ENCODE data around the gene IGF2BP1. TPM values are rescaled to one million over a fixed set of nuclear protein-coding genes. Genes with fewer than 3 reads are reported as not detected.
A peak's percentile ranks its signal among the peaks of the same experiment; 100 is the strongest.

The IGF2BP1 gene
- total and polyA plus RNA-seq, 12 donors: under 0.01 to 15.5 (median 0.18) TPM; not detected in 4

- H3K9me3 ChIP-seq (replicated peaks in 1 of 3): no peaks in the 10 kb centered on the region
- no peak overlapping the region for H3K4me3 ChIP-seq
- peaks cover 16% of the 10 kb centered on the region for H3K27me3 ChIP-seq
- no peaks in the 10 kb centered on the region for H3K4me1 ChIP-seq (replicated peaks in 1 of 2)
- no peak for TF ChIP-seq POLR2A (IDR thresholded peaks at IDR 0.05)
- TF ChIP-seq CTCF (IDR thresholded peaks at IDR 0.05): no peak
- DNase-seq: no peak
- 84 to 89% (median 88%) methylated on average over 12 of the region's 12 CpGs for WGBS, 4 donors
- H3K36me3 ChIP-seq (replicated peaks in 1 of 2): no peaks in the 10 kb centered on the region
- intact Hi-C loops (cut with DNase I): no loop called here
- H3K27ac ChIP-seq: no peak overlapping the region
Measured at GRCh38 chr17:48970865-48971687, 26.1 kb upstream of the IGF2BP1 start.

GRCh38 chr17:48972749-48973097 lies 24.5 kb upstream of the IGF2BP1 start:
- Histone ChIP-seq H3K27ac (peak overlapping the region in 1 of 5 donors; percentile 3), H3K4me3 (no peak overlapping the region), H3K4me1 (replicated peaks in 1 of 2) (no peaks in the 10 kb centered on the region), H3K27me3 (peaks cover 24% of the 10 kb centered on the region), H3K9me3 (replicated peaks in 1 of 3) (no peaks in the 10 kb centered on the region), H3K36me3 (replicated peaks in 1 of 2) (no peaks in the 10 kb centered on the region)
- TF ChIP-seq POLR2A (IDR thresholded peaks at IDR 0.05) (no peak), CTCF (IDR thresholded peaks at IDR 0.05) (no peak)
- DNase-seq: no peak
- intact Hi-C loops (cut with DNase I): no loop called here
- 69 to 74% (median 71%) methylated on average over 4 to 7 of the region's 7 CpGs for WGBS, 4 donors

DNA sequence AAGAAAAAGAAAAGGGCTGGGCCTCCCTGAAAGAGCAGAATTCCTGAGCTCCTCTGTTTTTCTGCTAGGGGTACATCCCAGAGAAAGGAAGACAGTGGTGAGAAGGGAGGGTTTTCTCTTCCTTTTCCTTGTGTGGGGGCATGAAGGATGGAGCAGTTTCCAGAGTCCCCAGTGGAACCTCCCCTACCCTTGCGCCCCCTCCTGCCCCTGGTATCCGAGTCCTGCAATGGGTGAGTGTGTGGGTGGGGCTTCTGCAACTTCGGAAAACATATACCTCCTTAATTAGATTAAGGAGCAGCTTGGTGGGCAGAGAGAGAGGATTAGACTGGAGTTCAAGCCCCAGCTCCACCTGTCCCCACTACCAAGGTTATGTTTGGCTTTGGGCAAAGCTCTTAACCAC lies 23.4 kb upstream of the IGF2BP1 start:
- Histone ChIP-seq H3K36me3 (replicated peaks in 1 of 2) (no peaks in the 10 kb centered on the region), H3K4me1 (replicated peaks in 1 of 2) (no peaks in the 10 kb centered on the region), H3K4me3 (no peak overlapping the region), H3K27me3 (peaks cover 24% of the 10 kb centered on the region), H3K27ac (no peak overlapping the region), H3K9me3 (replicated peaks in 1 of 3) (no peaks in the 10 kb centered on the region)
- no peak for DNase-seq
- 56 to 74% (median 71%) methylated on average over 3 of the region's 3 CpGs for WGBS, 4 donors
- TF ChIP-seq CTCF (IDR thresholded peaks at IDR 0.05) (no peak), POLR2A (IDR thresholded peaks at IDR 0.05) (no peak)
- intact Hi-C loops (cut with DNase I): no loop called here

- H3K4me3 ChIP-seq: no peak overlapping the region
- H3K27ac ChIP-seq: no peak overlapping the region
- H3K4me1 ChIP-seq (replicated peaks in 1 of 2): no peaks in the 10 kb centered on the region
- DNase-seq: no peak
- H3K9me3 ChIP-seq (replicated peaks in 1 of 3): no peaks in the 10 kb centered on the region
- TF ChIP-seq POLR2A (IDR thresholded peaks at IDR 0.05): no peak
- no peak for TF ChIP-seq CTCF (IDR thresholded peaks at IDR 0.05)
- intact Hi-C loops (cut with DNase I): loop anchor here in 1 of 2 donors (10.0 kb wide), 1 partner anchor 963 kb away; no protein-coding TSS in a partner anchor
- WGBS, 4 donors: 64 to 80% (median 77%) methylated on average over 3 of the region's 3 CpGs
- no peaks in the 10 kb centered on the region for H3K36me3 ChIP-seq (replicated peaks in 1 of 2)
- peaks cover 16% of the 10 kb centered on the region for H3K27me3 ChIP-seq
Measured at GRCh38 chr17:48981927-48982539, 15.2 kb upstream of the IGF2BP1 start.

Measured in adrenal gland (tissue), 12 donors.